Astrocyte of the cerebellum (primary cell): ENCODE data around the gene ALOX5.

Experiments
- DNase-seq: peaks from one replicate; pipeline ENCODE4 v3.0.0-alpha.2; 2011; ENCODE audit warnings: low read depth
- H3K4me3 ChIP-seq: 2 replicates; pipeline ENCODE4 v1.5.1; 2011; ENCODE audit warnings: mild to moderate bottlenecking, low read depth, low read length, moderate library complexity
- in situ Hi-C: cut with HindIII; loops from 2 replicates; pipeline ENCODE4 v1.10.0; 2017; ENCODE audit warnings: low sequenced_read_pairs
- TF ChIP-seq, protein P1 (sequence below): IDR thresholded peaks from 2 replicates; pipeline ENCODE4 v1.5.1; 2012; ENCODE audit warnings: low read length, low read depth, moderate library complexity, mild to moderate bottlenecking; ENCODE audit errors: missing control alignments

The ALOX5 gene

DNA sequence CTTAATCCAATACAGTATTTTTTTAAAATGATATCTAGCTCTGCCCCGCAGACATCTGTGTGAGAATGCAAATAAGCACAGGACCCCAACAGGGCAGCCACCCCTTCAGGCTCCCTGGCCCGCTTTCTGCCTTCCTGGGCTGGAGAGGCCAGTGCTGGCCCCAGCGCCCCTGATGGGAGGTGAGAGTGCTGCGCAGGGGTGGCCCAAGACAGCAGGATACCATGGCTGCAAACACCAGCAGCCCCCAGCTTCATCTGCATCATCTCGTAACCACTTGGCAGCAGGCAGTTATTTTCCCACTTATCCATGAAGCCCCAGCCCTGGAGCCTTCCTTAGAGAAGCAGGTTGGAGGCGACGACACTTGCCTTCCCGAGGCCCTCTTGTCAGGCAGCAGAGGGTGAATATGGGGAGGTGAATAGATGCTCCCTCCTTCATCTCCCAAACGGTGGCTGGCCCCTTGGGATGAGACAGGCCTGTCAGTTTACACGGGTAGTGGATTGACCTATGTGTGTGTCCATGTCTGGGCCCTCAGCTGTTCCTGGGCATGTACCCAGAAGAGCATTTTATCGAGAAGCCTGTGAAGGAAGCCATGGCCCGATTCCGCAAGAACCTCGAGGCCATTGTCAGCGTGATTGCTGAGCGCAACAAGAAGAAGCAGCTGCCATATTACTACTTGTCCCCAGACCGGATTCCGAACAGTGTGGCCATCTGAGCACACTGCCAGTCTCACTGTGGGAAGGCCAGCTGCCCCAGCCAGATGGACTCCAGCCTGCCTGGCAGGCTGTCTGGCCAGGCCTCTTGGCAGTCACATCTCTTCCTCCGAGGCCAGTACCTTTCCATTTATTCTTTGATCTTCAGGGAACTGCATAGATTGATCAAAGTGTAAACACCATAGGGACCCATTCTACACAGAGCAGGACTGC is 71.2 kb downstream of the ALOX5 start:
- no peak overlapping the region for H3K4me3 ChIP-seq
- TF ChIP-seq, protein P1, sequence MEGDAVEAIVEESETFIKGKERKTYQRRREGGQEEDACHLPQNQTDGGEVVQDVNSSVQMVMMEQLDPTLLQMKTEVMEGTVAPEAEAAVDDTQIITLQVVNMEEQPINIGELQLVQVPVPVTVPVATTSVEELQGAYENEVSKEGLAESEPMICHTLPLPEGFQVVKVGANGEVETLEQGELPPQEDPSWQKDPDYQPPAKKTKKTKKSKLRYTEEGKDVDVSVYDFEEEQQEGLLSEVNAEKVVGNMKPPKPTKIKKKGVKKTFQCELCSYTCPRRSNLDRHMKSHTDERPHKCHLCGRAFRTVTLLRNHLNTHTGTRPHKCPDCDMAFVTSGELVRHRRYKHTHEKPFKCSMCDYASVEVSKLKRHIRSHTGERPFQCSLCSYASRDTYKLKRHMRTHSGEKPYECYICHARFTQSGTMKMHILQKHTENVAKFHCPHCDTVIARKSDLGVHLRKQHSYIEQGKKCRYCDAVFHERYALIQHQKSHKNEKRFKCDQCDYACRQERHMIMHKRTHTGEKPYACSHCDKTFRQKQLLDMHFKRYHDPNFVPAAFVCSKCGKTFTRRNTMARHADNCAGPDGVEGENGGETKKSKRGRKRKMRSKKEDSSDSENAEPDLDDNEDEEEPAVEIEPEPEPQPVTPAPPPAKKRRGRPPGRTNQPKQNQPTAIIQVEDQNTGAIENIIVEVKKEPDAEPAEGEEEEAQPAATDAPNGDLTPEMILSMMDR: no peak
- in situ Hi-C loops: no loop called here
- DNase-seq: no peak

GRCh38 chr10:45446858-45447257 is 72.8 kb downstream of the ALOX5 start:
- no peak overlapping the region for H3K4me3 ChIP-seq
- no peak for DNase-seq
- in situ Hi-C loops: no loop called here
- TF ChIP-seq, protein P1: no peak

DNA sequence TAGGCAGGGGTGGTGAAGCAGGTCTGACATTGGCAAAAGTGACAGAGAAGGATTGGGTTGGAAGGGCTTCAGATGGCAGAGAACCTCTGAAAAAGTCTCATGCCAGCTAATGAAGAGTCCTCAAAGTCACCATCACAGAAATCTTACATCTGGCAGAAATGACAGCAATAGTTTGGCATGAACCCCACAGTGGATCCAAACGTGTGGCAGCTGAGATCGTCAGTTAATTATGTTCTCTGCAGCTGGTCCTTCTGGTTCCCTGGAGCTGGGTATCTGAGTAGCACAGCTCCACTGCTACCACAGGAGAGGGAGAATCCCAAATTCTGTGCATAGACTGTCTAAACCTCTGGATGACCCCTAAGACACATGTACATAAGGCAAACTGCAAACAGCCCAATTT is 73.4 kb downstream of the ALOX5 start:
- DNase-seq: no peak
- in situ Hi-C loops: no loop called here
- TF ChIP-seq, protein P1: no peak
- no peak overlapping the region for H3K4me3 ChIP-seq

- in situ Hi-C loops: no loop called here
Observed at GRCh38 chr10:45450866-45451265, 76.8 kb downstream of the ALOX5 start.

DNA sequence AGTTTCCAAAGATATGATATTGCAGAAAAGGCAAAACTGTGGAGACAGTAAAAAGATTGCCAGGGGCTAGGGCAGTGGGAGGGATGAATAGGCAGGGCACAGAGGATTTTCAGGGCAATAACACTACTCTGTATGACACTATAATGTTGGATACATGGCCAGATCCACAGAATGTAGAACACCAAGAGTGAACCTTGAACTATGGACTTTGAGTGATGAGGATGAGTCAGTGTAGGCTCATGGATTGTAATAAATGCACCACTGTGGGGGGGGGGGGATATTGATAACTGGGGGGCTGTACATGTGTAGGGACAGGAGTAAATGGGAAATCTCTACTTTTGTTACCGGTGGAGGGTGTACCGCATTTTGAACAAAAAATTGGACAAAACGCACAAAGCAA is 77.4 kb downstream of the ALOX5 start:
- TF ChIP-seq, protein P1: no peak
- in situ Hi-C loops: no loop called here
- H3K4me3 ChIP-seq: no peak overlapping the region
- DNase-seq: no peak

More at GRCh38 chr10:45450866-45451265, 76.8 kb downstream of the ALOX5 start:
- TF ChIP-seq, protein P1: no peak
- H3K4me3 ChIP-seq: no peak overlapping the region
- no peak for DNase-seq

GRCh38 chr10:45452268-45452667 is 78.3 kb downstream of the ALOX5 start:
- in situ Hi-C loops: no loop called here
- H3K4me3 ChIP-seq: no peak overlapping the region
- no peak for DNase-seq
- TF ChIP-seq, protein P1: no peak
